Mucosa of descending colon (tissue), 3 donors: ENCODE results near the gene TRAPPC6A. TPM values are rescaled to one million over a fixed set of nuclear protein-coding genes. Genes with fewer than 3 reads are reported as not detected.

ENCODE experiments used
- ATAC-seq: fragments of 200-7000 bp; cut with Tn5 transposase; one replicate; pipeline ENCODE4 v1.9.1; 2020; ENCODE audit warnings: mild to moderate bottlenecking, moderate library complexity
- DNase-seq, 3 donors: peaks; one replicate each; pipeline ENCODE4 v3.0.0-alpha.2; 2020
- H3K36me3 ChIP-seq: fragments of 200-600 bp; one replicate; pipeline ENCODE4 v1.8.0; 2021; ENCODE audit warnings: low read depth, mild to moderate bottlenecking
- H3K4me1 ChIP-seq: fragments of 200-600 bp; one replicate; pipeline ENCODE4 v1.8.0; 2021; ENCODE audit warnings: low read depth, mild to moderate bottlenecking
- H3K4me3 ChIP-seq: fragments of 200-600 bp; one replicate; pipeline ENCODE4 v1.8.0; 2021; ENCODE audit warnings: mild to moderate bottlenecking
- H3K9me3 ChIP-seq: fragments of 200-600 bp; one replicate; pipeline ENCODE4 v1.8.0; 2021; ENCODE audit warnings: mild to moderate bottlenecking
- intact Hi-C, 2 donors: fragments of 100-400 bp; cut with DNase I in 1 of 2; cut with micrococcal nuclease in 1 of 2; formaldehyde crosslinking; loops; one replicate each; pipeline versions ENCODE4 v1.11.0 to v1.11.1; 2022; cut with DNase I, micrococcal nuclease
- total RNA-seq, 3 donors: library from RNA; stranded (reverse); fragmentation: NEBNext Ultra II Directional in 2 of 3; extraction: Animal tissue kit (Norgen Biotek cat#: 25700) in 2 of 3; gene quantifications; one replicate each; pipeline versions ENCODE4 v1.2.1 to v1.2.4, GENCODE V29; 2021 to 2023
- TF ChIP-seq, protein P1 (sequence below): fragments of 200-600 bp; IDR thresholded peaks from one replicate; pipeline ENCODE4 v1.8.0; 2022; ENCODE audit warnings: antibody characterized with exemption, mild to moderate bottlenecking
- donor health status: DM: no; HTN: no; CAD: no; lungs with moderate emphysema.
- donor health status: DM: no; HTN: no; CAD: no.
- donor health status: DM: no; HTN: yes; CAD: no.

Gene TRAPPC6A
- total RNA-seq, 3 donors from 2014 or later = 29.0 to 45.1 (median 37.4) TPM

DNA sequence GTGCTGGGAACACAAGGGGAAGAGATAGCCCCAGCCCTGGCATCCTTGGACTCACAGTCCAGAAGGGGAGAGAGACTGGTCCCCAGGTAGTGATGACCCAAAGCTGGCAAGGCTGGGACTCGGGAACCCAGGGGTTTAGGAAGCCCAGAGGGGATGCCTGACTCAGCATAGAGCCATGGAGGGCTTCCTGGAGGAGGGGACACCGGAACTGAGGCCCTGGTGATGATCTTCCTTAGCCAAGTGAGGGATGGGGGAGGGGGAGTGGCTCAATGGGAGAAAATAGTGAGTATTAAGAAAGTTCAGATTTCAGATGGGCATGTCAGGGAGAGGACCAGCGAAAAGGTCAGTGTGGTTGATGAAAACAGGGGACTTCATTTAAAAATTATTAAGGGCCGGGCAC lies 40.4 kb upstream of the TRAPPC6A start:
- TF ChIP-seq, protein P1, sequence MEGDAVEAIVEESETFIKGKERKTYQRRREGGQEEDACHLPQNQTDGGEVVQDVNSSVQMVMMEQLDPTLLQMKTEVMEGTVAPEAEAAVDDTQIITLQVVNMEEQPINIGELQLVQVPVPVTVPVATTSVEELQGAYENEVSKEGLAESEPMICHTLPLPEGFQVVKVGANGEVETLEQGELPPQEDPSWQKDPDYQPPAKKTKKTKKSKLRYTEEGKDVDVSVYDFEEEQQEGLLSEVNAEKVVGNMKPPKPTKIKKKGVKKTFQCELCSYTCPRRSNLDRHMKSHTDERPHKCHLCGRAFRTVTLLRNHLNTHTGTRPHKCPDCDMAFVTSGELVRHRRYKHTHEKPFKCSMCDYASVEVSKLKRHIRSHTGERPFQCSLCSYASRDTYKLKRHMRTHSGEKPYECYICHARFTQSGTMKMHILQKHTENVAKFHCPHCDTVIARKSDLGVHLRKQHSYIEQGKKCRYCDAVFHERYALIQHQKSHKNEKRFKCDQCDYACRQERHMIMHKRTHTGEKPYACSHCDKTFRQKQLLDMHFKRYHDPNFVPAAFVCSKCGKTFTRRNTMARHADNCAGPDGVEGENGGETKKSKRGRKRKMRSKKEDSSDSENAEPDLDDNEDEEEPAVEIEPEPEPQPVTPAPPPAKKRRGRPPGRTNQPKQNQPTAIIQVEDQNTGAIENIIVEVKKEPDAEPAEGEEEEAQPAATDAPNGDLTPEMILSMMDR = no peak
- no peaks in the 10 kb centered on the region for H3K9me3 ChIP-seq
- no peak for DNase-seq
- ATAC-seq = no peak
- intact Hi-C loops = no loop called here
- H3K36me3 ChIP-seq = no peaks in the 10 kb centered on the region
- no peak overlapping the region for H3K4me3 ChIP-seq
- no peaks in the 10 kb centered on the region for H3K4me1 ChIP-seq

DNA sequence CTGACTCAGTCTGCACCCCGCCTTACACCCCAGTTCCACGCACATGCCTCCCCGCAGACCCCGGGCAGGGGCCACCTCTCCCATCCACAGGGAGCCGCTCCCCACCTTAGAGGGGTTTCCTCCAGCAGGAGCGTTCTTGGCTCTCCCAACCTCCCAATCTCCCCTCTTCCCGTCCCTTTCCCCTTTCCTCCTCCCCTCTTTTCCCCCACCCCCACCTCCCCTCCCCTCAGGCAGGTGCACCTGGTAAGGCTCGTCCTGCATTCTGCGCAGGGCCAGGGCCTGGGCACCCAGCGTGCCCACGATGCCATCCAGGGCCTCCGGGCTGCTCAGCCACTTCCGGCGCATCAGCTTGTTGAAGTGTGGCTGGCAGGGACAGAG lies 39.9 kb upstream of the TRAPPC6A start:
- H3K4me1 ChIP-seq = no peaks in the 10 kb centered on the region
- no peak overlapping the region for H3K4me3 ChIP-seq
- intact Hi-C loops = no loop called here
- no peaks in the 10 kb centered on the region for H3K9me3 ChIP-seq
- TF ChIP-seq, protein P1 = no peak
- ATAC-seq (no peak), DNase-seq (no peak)
- H3K36me3 ChIP-seq = no peaks in the 10 kb centered on the region

DNA sequence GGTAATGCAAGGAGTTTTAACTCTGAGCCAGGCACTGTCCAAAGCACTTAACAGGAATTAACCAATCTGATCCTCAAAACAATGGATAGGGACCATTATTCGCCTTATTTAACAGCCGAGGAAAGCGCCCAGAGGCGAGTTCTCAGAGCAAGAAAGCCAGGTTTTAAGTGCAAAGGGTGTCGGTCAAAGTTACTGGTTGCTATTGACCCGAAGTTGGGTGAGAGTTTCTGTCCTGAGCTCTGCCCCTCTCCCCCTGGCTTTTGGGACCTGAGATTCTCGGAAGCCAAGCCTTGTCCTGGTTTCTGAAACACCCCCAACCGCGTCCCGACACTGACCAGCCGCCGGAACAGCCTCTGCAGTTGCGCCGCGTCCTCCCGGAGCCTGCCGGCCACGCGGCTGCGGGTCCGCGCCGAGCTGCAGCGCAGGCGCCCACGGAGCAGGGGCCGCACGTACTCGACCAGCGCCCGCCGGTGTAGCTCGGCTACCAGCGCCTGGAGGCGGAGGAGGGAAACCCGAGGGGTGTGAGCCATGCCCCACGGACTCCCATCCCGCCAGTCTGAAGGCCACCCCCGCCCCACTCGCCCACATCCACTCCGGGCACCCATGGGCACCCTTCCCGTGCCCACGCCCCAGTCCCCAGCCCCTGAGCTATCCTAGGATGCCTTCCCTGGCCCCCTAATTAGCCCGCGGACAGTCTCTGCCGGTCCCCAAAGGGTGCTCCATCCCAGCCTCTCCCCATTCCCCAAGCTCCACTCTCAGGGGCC lies 39.3 kb upstream of the TRAPPC6A start:
- Histone ChIP-seq H3K4me3 (no peak overlapping the region), H3K4me1 (no peaks in the 10 kb centered on the region), H3K9me3 (no peaks in the 10 kb centered on the region), H3K36me3 (no peaks in the 10 kb centered on the region)
- intact Hi-C loops = no loop called here
- TF ChIP-seq, protein P1 = no peak
- ATAC-seq = no peak
- DNase-seq = no peak

DNA sequence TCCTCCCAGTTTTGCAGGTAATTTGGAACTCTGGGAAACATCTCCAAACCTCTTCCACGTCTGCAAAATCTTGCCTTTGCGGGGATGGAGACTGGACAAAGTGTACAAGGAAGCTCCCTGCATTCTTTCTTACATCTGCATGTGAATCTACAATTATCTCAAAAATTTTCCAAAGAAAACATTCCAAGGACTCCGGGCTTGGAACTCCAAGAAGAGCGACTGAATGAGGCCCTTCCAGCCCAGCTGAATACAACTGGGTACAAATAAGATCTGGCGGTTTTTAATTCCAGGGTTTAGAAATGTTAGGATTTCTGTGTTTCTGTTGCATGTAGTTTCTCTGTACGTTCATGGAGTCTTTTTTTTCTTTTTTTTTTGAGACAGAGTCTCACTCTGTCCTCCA lies 38.6 kb upstream of the TRAPPC6A start:
- ATAC-seq (no peak), DNase-seq (no peak)
- TF ChIP-seq, protein P1 = no peak
- no peaks in the 10 kb centered on the region for H3K9me3 ChIP-seq
- H3K4me1 ChIP-seq = no peaks in the 10 kb centered on the region
- intact Hi-C loops = no loop called here
- H3K4me3 ChIP-seq = no peak overlapping the region
- H3K36me3 ChIP-seq = no peaks in the 10 kb centered on the region

DNA sequence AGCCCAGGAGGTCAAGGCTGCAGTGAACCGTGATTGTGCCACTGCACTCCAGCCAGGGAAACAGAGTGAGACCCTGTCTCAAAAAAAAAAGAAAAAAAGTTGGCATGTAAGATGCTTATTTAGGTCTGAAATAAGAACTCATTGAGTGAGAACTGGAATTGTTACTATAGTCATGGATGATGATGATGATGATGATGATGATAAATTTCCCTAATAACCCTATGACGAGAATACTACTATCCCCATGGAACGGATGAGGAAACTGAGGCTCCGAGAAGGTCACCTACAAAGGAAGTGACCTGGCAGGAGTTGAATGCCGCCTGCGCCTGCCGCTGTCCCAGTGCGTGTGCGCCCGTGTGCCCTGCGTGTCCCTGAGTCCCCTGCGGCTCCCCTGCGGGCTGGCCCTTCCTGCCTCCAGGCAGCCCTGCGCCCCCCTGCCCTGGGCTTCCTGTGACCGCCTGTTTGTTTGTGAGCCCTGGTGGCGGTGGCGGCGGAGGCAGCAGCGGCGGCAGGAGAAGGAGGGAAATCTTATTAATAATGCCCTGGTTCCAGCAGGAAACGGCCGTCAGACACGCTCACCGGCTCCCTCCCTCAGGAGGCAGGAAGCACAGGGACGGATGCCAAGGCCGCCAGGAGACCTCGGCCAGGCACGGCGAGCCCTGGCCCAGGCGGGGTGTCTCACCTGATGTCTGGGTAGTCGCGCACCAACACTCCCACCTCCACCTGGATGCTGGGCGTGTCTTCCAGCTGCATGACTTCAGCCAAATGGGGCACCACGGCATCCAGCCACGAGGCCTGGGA lies 37.6 kb upstream of the TRAPPC6A start:
- TF ChIP-seq, protein P1 = no peak
- H3K9me3 ChIP-seq = no peaks in the 10 kb centered on the region
- intact Hi-C loops = no loop called here
- no peak overlapping the region for H3K4me3 ChIP-seq
- no peaks in the 10 kb centered on the region for H3K4me1 ChIP-seq
- no peaks in the 10 kb centered on the region for H3K36me3 ChIP-seq
- DNase-seq = no peak
- ATAC-seq = peak; percentile 16
